Cardiac fibroblast (primary cell): Measurements from ENCODE around the gene LPP.
A peak's percentile ranks its signal among the peaks of the same experiment; 100 is the strongest.

Experiments
- DNase-seq, 2 donors: peaks; one replicate each; pipeline versions ENCODE4 v3.0.0 to v3.0.0-alpha.2; 2010; ENCODE audit warnings: low read depth in 2 of 2
- H3K4me3 ChIP-seq, 2 donors: replicated peaks in 1 of 2; 1 replicate in 1 of 2; 2 replicates in 1 of 2; pipeline ENCODE4 v1.5.1; 2011; ENCODE audit warnings: low read depth in 2 of 2, low read length in 2 of 2, mild to moderate bottlenecking in 2 of 2, moderate library complexity in 1 of 2
- TF ChIP-seq, protein P1 (sequence below): IDR thresholded peaks from one replicate; pipeline ENCODE4 v1.5.1; 2011; ENCODE audit warnings: low read depth, mild to moderate bottlenecking, low read length, inconsistent platforms

The LPP gene

DNA sequence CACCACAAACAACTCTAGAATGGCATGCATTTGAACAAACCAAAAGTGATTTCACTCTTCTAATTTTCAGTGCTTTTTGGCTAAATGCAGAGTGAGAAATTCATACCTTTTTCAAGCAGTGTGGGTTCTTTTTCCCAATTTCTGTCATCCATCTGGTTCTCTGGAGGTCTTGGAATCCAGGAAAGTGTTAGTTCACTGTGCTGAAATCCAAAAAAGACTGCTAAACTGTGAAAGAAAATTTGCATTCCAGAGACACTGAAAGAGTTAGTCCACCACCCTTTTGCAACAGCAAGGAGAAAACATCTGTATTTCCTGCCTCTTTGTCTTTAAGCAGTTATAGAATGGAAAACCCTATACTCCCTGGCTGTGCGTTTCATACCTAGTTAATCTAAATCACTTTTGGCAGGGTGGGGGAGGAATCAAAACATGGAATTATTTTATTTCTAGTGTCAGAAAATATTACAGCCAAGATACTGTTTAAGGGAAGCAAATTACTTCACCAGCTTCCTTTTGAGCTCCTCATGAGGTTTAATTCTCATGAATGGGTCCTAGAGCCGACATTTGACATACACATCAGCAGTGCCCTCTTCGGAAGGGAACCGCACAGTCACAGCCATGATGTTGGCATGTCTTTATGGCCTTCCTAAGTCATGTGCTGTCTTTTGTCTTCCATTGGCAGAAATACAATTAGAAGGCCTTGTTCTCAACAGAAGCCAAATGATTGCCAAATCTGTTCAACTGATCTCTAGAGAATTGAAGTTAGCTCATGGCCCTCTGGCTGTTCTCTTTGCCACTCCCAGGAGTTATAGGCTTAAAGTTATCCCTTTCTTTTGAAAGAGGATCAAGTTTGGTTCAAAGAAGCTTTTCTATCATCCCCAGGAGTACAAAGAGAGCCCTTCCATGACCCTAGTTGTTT is 700.2 kb downstream of the LPP start:
- DNase-seq = peak; percentile 90 to 91
- TF ChIP-seq, protein P1, sequence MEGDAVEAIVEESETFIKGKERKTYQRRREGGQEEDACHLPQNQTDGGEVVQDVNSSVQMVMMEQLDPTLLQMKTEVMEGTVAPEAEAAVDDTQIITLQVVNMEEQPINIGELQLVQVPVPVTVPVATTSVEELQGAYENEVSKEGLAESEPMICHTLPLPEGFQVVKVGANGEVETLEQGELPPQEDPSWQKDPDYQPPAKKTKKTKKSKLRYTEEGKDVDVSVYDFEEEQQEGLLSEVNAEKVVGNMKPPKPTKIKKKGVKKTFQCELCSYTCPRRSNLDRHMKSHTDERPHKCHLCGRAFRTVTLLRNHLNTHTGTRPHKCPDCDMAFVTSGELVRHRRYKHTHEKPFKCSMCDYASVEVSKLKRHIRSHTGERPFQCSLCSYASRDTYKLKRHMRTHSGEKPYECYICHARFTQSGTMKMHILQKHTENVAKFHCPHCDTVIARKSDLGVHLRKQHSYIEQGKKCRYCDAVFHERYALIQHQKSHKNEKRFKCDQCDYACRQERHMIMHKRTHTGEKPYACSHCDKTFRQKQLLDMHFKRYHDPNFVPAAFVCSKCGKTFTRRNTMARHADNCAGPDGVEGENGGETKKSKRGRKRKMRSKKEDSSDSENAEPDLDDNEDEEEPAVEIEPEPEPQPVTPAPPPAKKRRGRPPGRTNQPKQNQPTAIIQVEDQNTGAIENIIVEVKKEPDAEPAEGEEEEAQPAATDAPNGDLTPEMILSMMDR = no peak
- no peak overlapping the region for H3K4me3 ChIP-seq

DNA sequence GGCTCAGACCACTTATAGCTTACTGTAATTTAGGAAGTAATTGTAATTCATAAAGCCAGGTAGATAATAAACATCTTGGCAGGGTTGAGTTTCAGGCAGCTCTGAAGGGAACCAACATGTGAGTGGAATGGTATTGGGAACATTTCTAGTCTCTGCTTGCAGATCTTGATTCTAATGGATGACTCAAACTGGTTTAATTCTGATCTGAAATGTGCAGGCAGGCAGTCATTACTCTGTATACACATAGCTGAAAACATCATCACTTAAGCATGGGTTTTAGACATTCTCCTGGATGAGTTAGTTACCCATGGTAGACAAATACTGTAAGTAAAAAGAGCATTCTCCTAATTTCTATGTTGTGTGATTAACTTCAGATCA is 700.8 kb downstream of the LPP start:
- H3K4me3 ChIP-seq = no peak overlapping the region
- TF ChIP-seq, protein P1 = no peak
- DNase-seq = peak; percentile 26 to 75

DNA sequence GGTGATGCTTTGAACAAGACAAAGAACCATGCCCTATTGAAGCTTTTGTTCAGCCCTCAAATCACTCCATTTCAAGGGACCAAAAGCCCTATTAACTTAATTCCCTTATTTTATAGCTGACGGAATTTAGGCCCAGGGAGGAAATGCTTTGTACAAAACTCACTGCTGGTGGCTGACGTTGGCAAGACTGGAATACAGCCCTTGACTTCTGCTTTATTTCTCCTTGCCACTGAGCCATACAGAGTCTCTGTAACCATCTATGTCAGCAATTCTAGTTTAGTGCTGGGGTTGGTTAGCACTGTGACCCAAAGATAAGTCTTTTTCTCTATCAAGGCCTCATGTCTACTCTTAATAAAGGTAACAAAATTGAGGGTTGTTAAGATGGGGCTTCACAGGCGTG is 701.7 kb downstream of the LPP start:
- no peak overlapping the region for H3K4me3 ChIP-seq
- DNase-seq = peak in 1 of 2 donors; percentile 9
- TF ChIP-seq, protein P1 = no peak

DNA sequence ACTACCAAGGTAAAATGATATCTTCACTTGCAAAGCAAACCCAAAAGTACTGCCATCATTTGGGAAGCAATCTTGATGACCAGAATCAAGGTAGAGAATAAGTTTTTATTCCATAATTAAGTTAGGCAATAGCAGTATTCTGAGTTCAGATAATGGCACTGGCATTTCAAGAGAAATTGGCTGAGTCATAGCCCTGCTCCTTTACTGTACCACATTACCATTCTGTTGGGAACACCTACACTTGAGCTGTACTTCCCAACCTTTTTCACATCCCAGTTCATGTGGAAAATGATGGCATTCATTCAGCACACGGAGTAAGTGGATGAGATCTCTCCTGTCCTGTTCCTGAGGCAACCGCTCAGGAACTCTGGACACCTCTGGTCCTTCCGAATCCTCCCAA is 706.2 kb downstream of the LPP start:
- peak; percentile 38 to 51 for DNase-seq
- TF ChIP-seq, protein P1 = no peak
- H3K4me3 ChIP-seq = no peak overlapping the region

DNA sequence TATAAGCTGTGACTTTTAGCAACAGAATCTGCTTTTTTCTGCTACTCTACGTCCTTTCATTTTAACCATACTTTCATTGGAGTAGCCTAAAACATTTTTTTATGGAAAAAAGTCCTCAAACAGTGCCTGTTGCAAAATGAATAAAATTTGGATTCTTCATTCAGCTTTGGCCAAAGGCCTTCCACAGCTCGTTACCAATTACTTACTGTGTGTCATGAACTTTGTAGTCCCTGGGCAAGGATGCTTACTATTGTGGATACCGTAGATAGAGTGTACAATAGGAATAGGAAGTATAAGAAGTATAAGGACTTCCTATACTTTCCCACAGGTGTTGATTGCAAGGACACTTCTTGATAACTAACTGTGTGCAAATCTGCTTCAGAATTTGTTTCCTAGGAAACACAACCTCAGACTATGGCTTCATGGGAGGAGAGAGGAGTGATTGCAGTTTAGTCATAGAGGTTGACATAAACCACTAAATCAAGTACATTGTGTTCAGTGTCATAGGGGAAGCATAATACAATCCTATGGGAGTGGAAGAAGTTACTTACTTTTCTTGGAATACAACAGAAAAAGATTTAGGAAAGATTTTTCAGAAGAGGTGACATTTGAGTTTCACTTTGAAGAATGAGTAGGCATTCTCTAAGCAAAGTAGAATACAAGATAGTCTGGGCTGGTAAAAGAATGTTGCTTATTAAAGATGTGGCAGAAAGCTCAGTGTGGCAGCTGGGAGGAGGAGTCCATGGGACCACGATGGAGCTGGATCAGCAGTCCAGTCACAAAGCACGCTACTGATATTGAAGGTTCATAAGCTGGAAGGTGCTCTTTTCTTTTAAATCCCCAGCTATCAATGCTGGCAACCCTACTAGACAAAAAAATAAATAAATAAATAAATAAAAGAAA is 708.1 kb downstream of the LPP start:
- DNase-seq = peak; percentile 55 to 68
- H3K4me3 ChIP-seq = no peak overlapping the region
- TF ChIP-seq, protein P1 = no peak

DNA sequence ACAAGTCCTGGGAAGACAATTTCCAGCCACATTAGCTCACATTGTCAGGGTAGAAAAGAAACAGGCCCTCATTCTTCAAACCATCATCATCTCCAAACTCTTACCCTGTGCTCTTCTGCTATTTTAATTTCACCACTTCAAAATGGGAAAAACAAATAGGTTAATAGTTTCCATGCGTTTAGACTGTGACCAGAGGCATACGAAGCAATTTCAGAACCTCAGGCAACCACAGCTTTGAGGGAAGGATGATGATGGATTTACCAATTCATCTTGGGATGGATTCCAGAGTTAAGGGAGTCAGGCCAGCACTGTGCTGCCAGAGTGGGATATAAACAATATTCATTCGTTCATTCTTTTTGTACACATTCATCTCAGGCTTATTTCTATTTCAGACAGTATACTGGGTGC is 710.0 kb downstream of the LPP start:
- TF ChIP-seq, protein P1 = no peak
- no peak overlapping the region for H3K4me3 ChIP-seq
- DNase-seq = peak in 1 of 2 donors; percentile 72
